ENCODE data around the gene RPL39L.

RPL39L gene

DNA sequence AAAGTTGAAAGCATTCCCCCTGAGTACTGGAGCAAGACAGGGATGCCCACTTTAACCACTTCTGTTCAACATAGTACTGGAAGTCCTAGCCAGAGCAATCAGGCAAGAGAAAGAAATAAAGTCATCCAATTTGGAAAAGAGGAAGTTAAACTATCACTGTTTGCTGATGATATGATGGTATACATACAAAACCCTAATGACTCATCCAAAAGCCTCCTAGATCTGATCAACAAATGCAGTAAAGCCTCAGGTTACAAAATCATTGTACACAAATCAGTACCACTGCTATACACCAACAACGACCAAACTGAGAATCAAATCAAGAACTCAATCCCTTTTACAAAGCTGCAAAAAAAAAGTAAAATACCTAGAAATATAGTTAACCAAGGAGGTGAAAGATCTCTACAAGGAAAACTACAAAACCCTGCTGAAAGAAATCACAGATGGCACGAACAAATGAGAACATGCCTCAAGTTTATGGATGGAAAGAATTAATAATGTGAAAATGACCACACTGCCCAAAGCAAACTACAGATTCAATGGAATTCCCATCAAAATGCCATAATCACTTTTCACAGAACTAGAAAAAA lies 40.3 kb downstream of the RPL39L start:
- TF ChIP-seq NFRKB (IDR thresholded peaks at IDR 0.05), result no peak
- TF ChIP-seq FOXK2 (IDR thresholded peaks at IDR 0.05), result no peak
- TF ChIP-seq SP1 (IDR thresholded peaks at IDR 0.05), result no peak
- TF ChIP-seq HDGF (IDR thresholded peaks at IDR 0.05; ENCODE audit: borderline replicate concordance), result no peak
- TF ChIP-seq FOXA1 (IDR thresholded peaks at IDR 0.05), result no peak
- TF ChIP-seq L3MBTL2 (conservative IDR thresholded peaks at IDR 0.05), result no peak
- TF ChIP-seq LEF1 (IDR thresholded peaks at IDR 0.05; ENCODE audit: borderline replicate concordance), result no peak
- no peak for TF ChIP-seq PKNOX1 (IDR thresholded peaks at IDR 0.05)
- no peak for TF ChIP-seq TARDBP (IDR thresholded peaks at IDR 0.05)
- no peak for TF ChIP-seq ZNF384 (IDR thresholded peaks at IDR 0.05)
- TF ChIP-seq CTBP1 (IDR thresholded peaks at IDR 0.05; ENCODE audit: borderline replicate concordance), result no peak
- TF ChIP-seq FOXM1 (IDR thresholded peaks at IDR 0.05; ENCODE audit: borderline replicate concordance), result no peak
- no peak for TF ChIP-seq BHLHE40 (IDR thresholded peaks at IDR 0.05; ENCODE audit: borderline replicate concordance)
- ChIA-PET CTCF (interaction anchor here (0.6 kb wide), 1 partner anchor 10 kb away, joined by 4 read pairs; no protein-coding TSS in a partner anchor), POLR2A (no interaction called here)
- no peak for DNase-seq (ENCODE audit: extremely low spot score)

DNA sequence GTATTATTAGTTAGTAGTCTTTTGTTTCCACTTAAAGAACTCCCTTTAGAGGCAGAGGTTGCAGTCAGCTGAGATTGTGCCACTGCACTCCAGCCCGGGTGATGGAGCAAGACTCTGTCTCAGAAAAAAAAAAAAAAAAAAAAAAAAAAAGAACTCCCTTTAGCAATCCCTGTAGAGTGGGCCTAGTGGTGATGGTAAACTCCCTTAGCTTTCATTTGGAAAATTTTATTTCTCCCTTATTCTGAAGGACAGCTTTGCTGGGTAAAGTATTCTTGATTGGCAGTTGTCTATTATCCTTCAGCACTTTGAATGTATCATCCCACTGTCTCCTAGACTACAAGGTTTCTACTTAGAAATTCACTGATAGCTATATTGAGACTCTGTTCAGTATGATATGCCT lies 46.0 kb downstream of the RPL39L start:
- TF ChIP-seq SP1 (IDR thresholded peaks at IDR 0.05) (no peak), BHLHE40 (IDR thresholded peaks at IDR 0.05; ENCODE audit: borderline replicate concordance) (no peak), SUZ12 (IDR thresholded peaks at IDR 0.05) (no peak), ARNT (IDR thresholded peaks at IDR 0.05) (no peak), PKNOX1 (IDR thresholded peaks at IDR 0.05) (no peak), FOXA1 (IDR thresholded peaks at IDR 0.05) (no peak), CTBP1 (IDR thresholded peaks at IDR 0.05; ENCODE audit: borderline replicate concordance) (no peak), NFRKB (IDR thresholded peaks at IDR 0.05) (no peak)
- ChIA-PET POLR2A (no interaction called here), CTCF (no interaction called here)
- no peak for DNase-seq (ENCODE audit: extremely low spot score)

GRCh38 chr3:187088701-187089100 lies 50.6 kb downstream of the RPL39L start:
- TF ChIP-seq ARNT (IDR thresholded peaks at IDR 0.05) (no peak), FOXA1 (IDR thresholded peaks at IDR 0.05) (no peak), BHLHE40 (IDR thresholded peaks at IDR 0.05; ENCODE audit: borderline replicate concordance) (no peak), NFRKB (IDR thresholded peaks at IDR 0.05) (no peak), CTBP1 (IDR thresholded peaks at IDR 0.05; ENCODE audit: borderline replicate concordance) (no peak), SUZ12 (IDR thresholded peaks at IDR 0.05) (no peak), HDGF (IDR thresholded peaks at IDR 0.05; ENCODE audit: borderline replicate concordance) (no peak), TARDBP (IDR thresholded peaks at IDR 0.05) (no peak), ELF4 (IDR thresholded peaks at IDR 0.05) (no peak), FOXK2 (IDR thresholded peaks at IDR 0.05) (no peak), FOXM1 (IDR thresholded peaks at IDR 0.05; ENCODE audit: borderline replicate concordance) (no peak), ZNF384 (IDR thresholded peaks at IDR 0.05) (no peak), SP1 (IDR thresholded peaks at IDR 0.05) (no peak), LEF1 (IDR thresholded peaks at IDR 0.05; ENCODE audit: borderline replicate concordance) (no peak)
- CTCF ChIA-PET, result no interaction called here
- no peak for DNase-seq (ENCODE audit: extremely low spot score)
- POLR2A ChIA-PET, result no interaction called here

- POLR2A ChIA-PET, result no interaction called here
- DNase-seq (ENCODE audit: extremely low spot score), result no peak
- TF ChIP-seq PKNOX1 (IDR thresholded peaks at IDR 0.05), result no peak
- no peak for TF ChIP-seq BHLHE40 (IDR thresholded peaks at IDR 0.05; ENCODE audit: borderline replicate concordance)
- TF ChIP-seq CTBP1 (IDR thresholded peaks at IDR 0.05; ENCODE audit: borderline replicate concordance), result no peak
- TF ChIP-seq LEF1 (IDR thresholded peaks at IDR 0.05; ENCODE audit: borderline replicate concordance), result no peak
- TF ChIP-seq TARDBP (IDR thresholded peaks at IDR 0.05), result no peak
- no peak for TF ChIP-seq SUZ12 (IDR thresholded peaks at IDR 0.05)
- no peak for TF ChIP-seq HDGF (IDR thresholded peaks at IDR 0.05; ENCODE audit: borderline replicate concordance)
- TF ChIP-seq L3MBTL2 (conservative IDR thresholded peaks at IDR 0.05), result no peak
- no peak for TF ChIP-seq FOXA1 (IDR thresholded peaks at IDR 0.05)
- TF ChIP-seq SP1 (IDR thresholded peaks at IDR 0.05), result no peak
- no peak for TF ChIP-seq FOXK2 (IDR thresholded peaks at IDR 0.05)
- TF ChIP-seq FOXM1 (IDR thresholded peaks at IDR 0.05; ENCODE audit: borderline replicate concordance), result no peak
- TF ChIP-seq NFRKB (IDR thresholded peaks at IDR 0.05), result no peak
- TF ChIP-seq ELF4 (IDR thresholded peaks at IDR 0.05), result no peak
- TF ChIP-seq ZNF384 (IDR thresholded peaks at IDR 0.05), result no peak
- TF ChIP-seq ARNT (IDR thresholded peaks at IDR 0.05), result no peak
- CTCF ChIA-PET, result no interaction called here
Observed at GRCh38 chr3:187086831-187087230, 52.5 kb downstream of the RPL39L start.

- CTCF ChIA-PET, result no interaction called here
- POLR2A ChIA-PET, result no interaction called here
- no peak for DNase-seq (ENCODE audit: extremely low spot score)
Observed at GRCh38 chr3:187085933-187086332, 53.4 kb downstream of the RPL39L start.

More at GRCh38 chr3:187085933-187086332, 53.4 kb downstream of the RPL39L start:
- TF ChIP-seq L3MBTL2 (conservative IDR thresholded peaks at IDR 0.05), result no peak
- no peak for TF ChIP-seq SP1 (IDR thresholded peaks at IDR 0.05)
- TF ChIP-seq FOXK2 (IDR thresholded peaks at IDR 0.05), result no peak
- TF ChIP-seq SUZ12 (IDR thresholded peaks at IDR 0.05), result no peak
- TF ChIP-seq FOXM1 (IDR thresholded peaks at IDR 0.05; ENCODE audit: borderline replicate concordance), result no peak
- TF ChIP-seq ELF4 (IDR thresholded peaks at IDR 0.05), result no peak
- no peak for TF ChIP-seq FOXA1 (IDR thresholded peaks at IDR 0.05)
- TF ChIP-seq PKNOX1 (IDR thresholded peaks at IDR 0.05), result no peak
- TF ChIP-seq HDGF (IDR thresholded peaks at IDR 0.05; ENCODE audit: borderline replicate concordance), result no peak
- no peak for TF ChIP-seq NFRKB (IDR thresholded peaks at IDR 0.05)
- no peak for TF ChIP-seq ARNT (IDR thresholded peaks at IDR 0.05)
- no peak for TF ChIP-seq BHLHE40 (IDR thresholded peaks at IDR 0.05; ENCODE audit: borderline replicate concordance)
- no peak for TF ChIP-seq LEF1 (IDR thresholded peaks at IDR 0.05; ENCODE audit: borderline replicate concordance)
- no peak for TF ChIP-seq ZNF384 (IDR thresholded peaks at IDR 0.05)
- TF ChIP-seq CTBP1 (IDR thresholded peaks at IDR 0.05; ENCODE audit: borderline replicate concordance), result no peak
- TF ChIP-seq TARDBP (IDR thresholded peaks at IDR 0.05), result no peak

Measured in HEK293T (cell line).